HEK293 (cell line): ENCODE results near the gene LRP10.

Source experiments
- FEZF1 ChIP-seq: fragments of 450-650 bp; formaldehyde crosslinking; IDR thresholded peaks from 2 replicates; pipeline ENCODE4 v1.5.1; 2016; ENCODE audit warnings: missing biosample characterization, missing genetic modification characterization
- GLI2 ChIP-seq: fragments of 450-650 bp; formaldehyde crosslinking; IDR thresholded peaks from 2 replicates; pipeline ENCODE4; 2017; ENCODE audit warnings: missing biosample characterization, missing genetic modification characterization, low read depth, borderline replicate concordance
- KLF16 ChIP-seq: fragments of 450-650 bp; formaldehyde crosslinking; IDR thresholded peaks from 2 replicates; pipeline ENCODE4 v1.5.1; 2017; ENCODE audit warnings: missing biosample characterization, missing genetic modification characterization
- PATZ1 ChIP-seq: fragments of 450-650 bp; formaldehyde crosslinking; IDR thresholded peaks from 2 replicates; pipeline ENCODE4 v1.5.1; 2016; ENCODE audit warnings: missing biosample characterization, missing genetic modification characterization
- PRDM10 ChIP-seq: fragments of 450-650 bp; formaldehyde crosslinking; IDR thresholded peaks from 2 replicates; pipeline ENCODE4 v1.5.1; 2016; ENCODE audit warnings: missing biosample characterization, missing genetic modification characterization
- SCRT2 ChIP-seq: fragments of 450-650 bp; formaldehyde crosslinking; IDR thresholded peaks from 2 replicates; pipeline ENCODE4 v1.5.1; 2016; ENCODE audit warnings: missing biosample characterization, missing genetic modification characterization
- ZBTB20 ChIP-seq: fragments of 450-650 bp; formaldehyde crosslinking; IDR thresholded peaks from 2 replicates; pipeline ENCODE4 v1.5.1; 2016; ENCODE audit warnings: missing biosample characterization, missing genetic modification characterization
- ZFHX2 ChIP-seq: fragments of 450-650 bp; formaldehyde crosslinking; conservative IDR thresholded peaks from 2 replicates; pipeline ENCODE4 v1.5.1; 2016; ENCODE audit warnings: missing biosample characterization, missing genetic modification characterization
- ZNF114 ChIP-seq: fragments of 450-650 bp; formaldehyde crosslinking; IDR thresholded peaks from 2 replicates; pipeline ENCODE4 v1.5.0; 2017; ENCODE audit warnings: missing biosample characterization, missing genetic modification characterization
- ZNF155 ChIP-seq: fragments of 450-650 bp; formaldehyde crosslinking; IDR thresholded peaks from 2 replicates; pipeline ENCODE4 v1.5.1; 2016; ENCODE audit warnings: missing biosample characterization, missing genetic modification characterization
- ZNF280C ChIP-seq: fragments of 450-650 bp; formaldehyde crosslinking; IDR thresholded peaks from 2 replicates; pipeline ENCODE4 v1.5.1; 2016; ENCODE audit warnings: missing biosample characterization, missing genetic modification characterization
- ZNF302 ChIP-seq: fragments of 450-650 bp; formaldehyde crosslinking; IDR thresholded peaks from 2 replicates; pipeline ENCODE4 v1.5.1; 2016; ENCODE audit warnings: missing biosample characterization, missing genetic modification characterization, low read depth
- ZNF433 ChIP-seq: fragments of 450-650 bp; formaldehyde crosslinking; IDR thresholded peaks from 2 replicates; pipeline ENCODE4 v1.5.1; 2016; ENCODE audit warnings: missing biosample characterization, missing genetic modification characterization, low read depth
- ZNF518A ChIP-seq: fragments of 450-650 bp; formaldehyde crosslinking; conservative IDR thresholded peaks from 2 replicates; pipeline ENCODE4 v1.5.1; 2016; ENCODE audit warnings: low read depth, missing biosample characterization, missing genetic modification characterization
- ZNF544 ChIP-seq: fragments of 450-650 bp; formaldehyde crosslinking; IDR thresholded peaks from 2 replicates; pipeline ENCODE4 v1.5.0; 2017; ENCODE audit warnings: missing biosample characterization, missing genetic modification characterization
- ZNF558 ChIP-seq: fragments of 450-650 bp; formaldehyde crosslinking; IDR thresholded peaks from 2 replicates; pipeline ENCODE4 v1.5.1; 2016; ENCODE audit warnings: missing biosample characterization, missing genetic modification characterization
- ZNF624 ChIP-seq: fragments of 450-650 bp; formaldehyde crosslinking; IDR thresholded peaks from 2 replicates; pipeline ENCODE4 v1.5.1; 2017; ENCODE audit warnings: missing biosample characterization, missing genetic modification characterization
- ZNF654 ChIP-seq: fragments of 450-650 bp; formaldehyde crosslinking; IDR thresholded peaks from 2 replicates; pipeline ENCODE4 v1.5.1; 2016; ENCODE audit warnings: low read depth, missing biosample characterization, missing genetic modification characterization
- ZNF660 ChIP-seq: fragments of 450-650 bp; IDR thresholded peaks from 2 replicates; pipeline ENCODE4 v1.5.1; 2018; ENCODE audit warnings: missing biosample characterization, mild to moderate bottlenecking, missing genetic modification characterization
- ZNF664 ChIP-seq: fragments of 450-650 bp; formaldehyde crosslinking; IDR thresholded peaks from 2 replicates; pipeline ENCODE4 v1.5.1; 2016; ENCODE audit warnings: missing biosample characterization, missing genetic modification characterization
- ZNF707 ChIP-seq: fragments of 450-650 bp; formaldehyde crosslinking; IDR thresholded peaks from 2 replicates; pipeline ENCODE4 v1.5.1; 2016; ENCODE audit warnings: missing biosample characterization, missing genetic modification characterization
- ZNF785 ChIP-seq: fragments of 450-650 bp; formaldehyde crosslinking; IDR thresholded peaks from 2 replicates; pipeline ENCODE4 v1.5.1; 2016; ENCODE audit warnings: missing biosample characterization, missing genetic modification characterization
- ZSCAN23 ChIP-seq: fragments of 450-650 bp; formaldehyde crosslinking; IDR thresholded peaks from 2 replicates; pipeline ENCODE4 v1.5.1; 2016; ENCODE audit warnings: missing biosample characterization, missing genetic modification characterization

Gene LRP10

GRCh38 chr14:22883173-22883976 lies 11.8 kb downstream of the LRP10 start, which contains the start of gene REM2 (continued):
- no peak for TF ChIP-seq ZSCAN23 (tag by site-specific recombination)
- TF ChIP-seq ZNF518A (tag by site-specific recombination): no peak
- TF ChIP-seq ZNF707 (tag by site-specific recombination): no peak
- TF ChIP-seq PRDM10 (tag by site-specific recombination): peak; percentile 68
- no peak for TF ChIP-seq ZNF433 (tag by site-specific recombination)
- peak; percentile 50 for TF ChIP-seq ZBTB20 (tag by site-specific recombination)
- no peak for TF ChIP-seq SCRT2 (tag by site-specific recombination)
- TF ChIP-seq ZNF155 (tag by site-specific recombination): no peak
- no peak for TF ChIP-seq ZNF660 (tag by site-specific recombination)
- no peak for TF ChIP-seq GLI2
- TF ChIP-seq ZNF114: no peak
- TF ChIP-seq ZNF785 (tag by site-specific recombination): no peak
- TF ChIP-seq ZNF302 (tag by site-specific recombination): no peak
- TF ChIP-seq ZNF654 (tag by site-specific recombination): no peak
- no peak for TF ChIP-seq ZNF544 (tag by site-specific recombination)
- peak; percentile 99 for TF ChIP-seq ZFHX2 (tag by site-specific recombination)
- no peak for TF ChIP-seq KLF16
- TF ChIP-seq ZNF558 (tag by site-specific recombination): no peak
- TF ChIP-seq PATZ1 (tag by site-specific recombination): peak; percentile 21; the same call in 1 of the 2 replicates
- TF ChIP-seq ZNF624 (tag by site-specific recombination): no peak
- no peak for TF ChIP-seq ZNF664
- 0 out of 2 replicates have a peak, but pooled peaks have one; percentile 17 for TF ChIP-seq FEZF1 (tag by site-specific recombination)
- no peak for TF ChIP-seq ZNF280C (tag by site-specific recombination)
